ENCODE measurements around the gene NEUROG2. TPM values are rescaled to one million over a fixed set of nuclear protein-coding genes. Genes with fewer than 3 reads are reported as not detected.

NEUROG2 gene
- total RNA-seq, 1 donor from 2014 or later, result not detected

GRCh38 chr4:112513971-112514646, 1.9 kb downstream of the NEUROG2 start:
- Mint-ChIP-seq H3K4me3 (ENCODE audit: unreplicated experiment) (peak overlapping the region; percentile 61), H3K27me3 (ENCODE audit: unreplicated experiment) (peaks cover 88% of the 10 kb centered on the region), H3K9me3 (ENCODE audit: unreplicated experiment) (no peaks in the 10 kb centered on the region), H3K27ac (ENCODE audit: unreplicated experiment) (no peak overlapping the region), H3K36me3 (ENCODE audit: unreplicated experiment) (peaks cover 4% of the 10 kb centered on the region), H3K4me1 (ENCODE audit: unreplicated experiment) (peaks cover 50% of the 10 kb centered on the region)
- TF ChIP-seq CTCF (IDR thresholded peaks at IDR 0.05), result no peak
- no peak for DNase-seq (ENCODE audit: extremely low spot score, unreplicated experiment)

- Mint-ChIP-seq H3K27ac (ENCODE audit: unreplicated experiment) (no peak overlapping the region), H3K27me3 (ENCODE audit: unreplicated experiment) (peaks cover 84% of the 10 kb centered on the region), H3K4me3 (ENCODE audit: unreplicated experiment) (no peak overlapping the region), H3K9me3 (ENCODE audit: unreplicated experiment) (no peaks in the 10 kb centered on the region), H3K36me3 (ENCODE audit: unreplicated experiment) (peaks cover 4% of the 10 kb centered on the region), H3K4me1 (ENCODE audit: unreplicated experiment) (peaks cover 40% of the 10 kb centered on the region)
- TF ChIP-seq CTCF (IDR thresholded peaks at IDR 0.05), result no peak
- DNase-seq (ENCODE audit: extremely low spot score, unreplicated experiment), result no peak
Measured at GRCh38 chr4:112511803-112512118, 4.2 kb downstream of the NEUROG2 start.

- Mint-ChIP-seq H3K9me3 (ENCODE audit: unreplicated experiment) (no peaks in the 10 kb centered on the region), H3K27ac (ENCODE audit: unreplicated experiment) (no peak overlapping the region), H3K4me3 (ENCODE audit: unreplicated experiment) (peak overlapping the region; percentile 61), H3K4me1 (ENCODE audit: unreplicated experiment) (peaks cover 36% of the 10 kb centered on the region), H3K36me3 (ENCODE audit: unreplicated experiment) (peaks cover 4% of the 10 kb centered on the region), H3K27me3 (ENCODE audit: unreplicated experiment) (peaks cover 86% of the 10 kb centered on the region)
- TF ChIP-seq CTCF (IDR thresholded peaks at IDR 0.05), result no peak
- no peak for DNase-seq (ENCODE audit: extremely low spot score, unreplicated experiment)
Measured at GRCh38 chr4:112511093-112511802, 4.7 kb downstream of the NEUROG2 start.

- Mint-ChIP-seq H3K27ac (ENCODE audit: unreplicated experiment) (no peak overlapping the region), H3K27me3 (ENCODE audit: unreplicated experiment) (peaks cover 87% of the 10 kb centered on the region), H3K9me3 (ENCODE audit: unreplicated experiment) (no peaks in the 10 kb centered on the region), H3K36me3 (ENCODE audit: unreplicated experiment) (peaks cover 4% of the 10 kb centered on the region), H3K4me3 (ENCODE audit: unreplicated experiment) (peak overlapping the region; percentile 62), H3K4me1 (ENCODE audit: unreplicated experiment) (peaks cover 33% of the 10 kb centered on the region)
- DNase-seq (ENCODE audit: extremely low spot score, unreplicated experiment), result no peak
- no peak for TF ChIP-seq CTCF (IDR thresholded peaks at IDR 0.05)
Measured at GRCh38 chr4:112510291-112511092, 5.5 kb downstream of the NEUROG2 start.

Measured in osteocyte (in vitro differentiated cells).